Ovary (tissue), 9 donors: ENCODE measurements around the gene NR0B2. TPM values are rescaled to one million over a fixed set of nuclear protein-coding genes. Genes with fewer than 3 reads are reported as not detected.

ENCODE experiments used
- DNase-seq, 5 donors: peaks; one replicate each; pipeline ENCODE4 v3.0.0-alpha.2; 2019 to 2020
- H3K27ac ChIP-seq, 2 donors: fragments of 200-600 bp; one replicate each; pipeline versions ENCODE4 v1.5.1 to v1.8.0; 2019 to 2022
- H3K27me3 ChIP-seq: fragments of 200-600 bp; one replicate; pipeline ENCODE4 v1.8.0; 2022
- H3K36me3 ChIP-seq: fragments of 200-600 bp; sonication (generic); one replicate; pipeline ENCODE4 v1.5.1; 2019
- H3K4me1 ChIP-seq: one replicate; pipeline ENCODE4 v1.8.1; 2013; ENCODE audit warnings: mild to moderate bottlenecking, moderate library complexity; ENCODE audit not compliant: insufficient read depth
- H3K4me3 ChIP-seq: fragments of 200-600 bp; sonication (generic); one replicate; pipeline ENCODE4 v1.5.1; 2017
- H3K9me3 ChIP-seq, 2 donors: fragments of 200-600 bp in 1 of 2; sonication (generic) in 1 of 2; one replicate each; pipeline versions ENCODE4 v1.5.1 to v1.8.1; 2013 to 2019; ENCODE audit warnings: mild to moderate bottlenecking in 1 of 2, moderate library complexity in 1 of 2
- EP300 ChIP-seq: sonication (generic); formaldehyde crosslinking; IDR thresholded peaks from one replicate; pipeline ENCODE4 v1.6.1; 2017; ENCODE audit warnings: antibody characterized with exemption
- POLR2A ChIP-seq: fragments of 450-650 bp; IDR thresholded peaks from one replicate; pipeline ENCODE4 v1.6.1; 2017; ENCODE audit warnings: antibody characterized with exemption, mild to moderate bottlenecking, moderate library complexity
- WGBS, 3 donors: extraction: QIAGEN DNeasy Blood & Tissue Kit in 1 of 3; methylation state at CpG; one replicate each; pipeline versions ENCODE4 v1.1.5 to v1.1.7; 2013 to 2017; 5-methylcytosine and 5-hydroxymethylcytosine counted together
- intact Hi-C, 4 donors: fragments of 100-400 bp; cut with DNase I; formaldehyde crosslinking; loops; one replicate each; pipeline versions ENCODE4 v1.11.0 to v1.15.1; 2022 to 2023
- polyA plus RNA-seq, 2 donors: library from polyadenylated mRNA; stranded (reverse); fragments of 200-250 nt in 1 of 2; fragments of 350-450 nt in 1 of 2; fragmentation: Illumina TruSeq in 1 of 2; extraction: RNeasy Lipid Tissue Mini Kit (QIAGEN cat#74804) in 1 of 2; gene quantifications; one replicate each; pipeline ENCODE4 v1.2.3, GENCODE V29; 2013 to 2014
- total RNA-seq, 7 donors: library from RNA; depleted of rRNA in 2 of 7; stranded (reverse); fragments of >200 nt in 2 of 7; fragmentation: NEBNext Ultra II Directional in 3 of 7; extraction: Animal tissue kit (Norgen Biotek cat#: 25700) in 3 of 7; gene quantifications; one replicate each; pipeline versions ENCODE4 v1.1.0 to v1.2.4, GENCODE V29; 2016 to 2023
- TF ChIP-seq, protein P1 (sequence below), 3 donors: fragments of 450-650 bp in 2 of 3; fragments of 200-600 bp in 1 of 3; IDR thresholded peaks; one replicate each; pipeline versions ENCODE4 v1.5.1 to v1.8.0; 2016 to 2022; ENCODE audit warnings: antibody characterized with exemption in 3 of 3, mild to moderate bottlenecking in 1 of 3
- donor health status: DM: no; HTN: no; CAD: no; lungs with moderate emphysema.
- donor health status: DM: no; HTN: no; CAD: no.
- donor health status: Bipolar disorder and iron deficiency.
- donor health status: DM: yes; HTN: yes; CAD: no.
- donor health status: DM: no; HTN: no; CAD: no.
- donor health status: DM: yes; HTN: yes; CAD: no.

The NR0B2 gene
- total and polyA plus RNA-seq, 9 donors = 0.18 TPM; not detected in 7

- intact Hi-C loops = no loop called here
- Histone ChIP-seq H3K27ac (no peak overlapping the region), H3K9me3 (no peaks in the 10 kb centered on the region), H3K4me3 (no peak overlapping the region), H3K36me3 (no peaks in the 10 kb centered on the region), H3K4me1 (peaks cover 5% of the 10 kb centered on the region), H3K27me3 (no peaks in the 10 kb centered on the region)
- no peak for DNase-seq
- TF ChIP-seq POLR2A = no peak
- TF ChIP-seq, protein P1, sequence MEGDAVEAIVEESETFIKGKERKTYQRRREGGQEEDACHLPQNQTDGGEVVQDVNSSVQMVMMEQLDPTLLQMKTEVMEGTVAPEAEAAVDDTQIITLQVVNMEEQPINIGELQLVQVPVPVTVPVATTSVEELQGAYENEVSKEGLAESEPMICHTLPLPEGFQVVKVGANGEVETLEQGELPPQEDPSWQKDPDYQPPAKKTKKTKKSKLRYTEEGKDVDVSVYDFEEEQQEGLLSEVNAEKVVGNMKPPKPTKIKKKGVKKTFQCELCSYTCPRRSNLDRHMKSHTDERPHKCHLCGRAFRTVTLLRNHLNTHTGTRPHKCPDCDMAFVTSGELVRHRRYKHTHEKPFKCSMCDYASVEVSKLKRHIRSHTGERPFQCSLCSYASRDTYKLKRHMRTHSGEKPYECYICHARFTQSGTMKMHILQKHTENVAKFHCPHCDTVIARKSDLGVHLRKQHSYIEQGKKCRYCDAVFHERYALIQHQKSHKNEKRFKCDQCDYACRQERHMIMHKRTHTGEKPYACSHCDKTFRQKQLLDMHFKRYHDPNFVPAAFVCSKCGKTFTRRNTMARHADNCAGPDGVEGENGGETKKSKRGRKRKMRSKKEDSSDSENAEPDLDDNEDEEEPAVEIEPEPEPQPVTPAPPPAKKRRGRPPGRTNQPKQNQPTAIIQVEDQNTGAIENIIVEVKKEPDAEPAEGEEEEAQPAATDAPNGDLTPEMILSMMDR (IDR thresholded peaks at IDR 0.05) = no peak
- no peak for TF ChIP-seq EP300
- 92 to 95% (median 93%) methylated on average over 12 of the region's 12 CpGs for WGBS, 3 donors
Measured at GRCh38 chr1:26942656-26943055, 28.9 kb upstream of the NR0B2 start.

DNA sequence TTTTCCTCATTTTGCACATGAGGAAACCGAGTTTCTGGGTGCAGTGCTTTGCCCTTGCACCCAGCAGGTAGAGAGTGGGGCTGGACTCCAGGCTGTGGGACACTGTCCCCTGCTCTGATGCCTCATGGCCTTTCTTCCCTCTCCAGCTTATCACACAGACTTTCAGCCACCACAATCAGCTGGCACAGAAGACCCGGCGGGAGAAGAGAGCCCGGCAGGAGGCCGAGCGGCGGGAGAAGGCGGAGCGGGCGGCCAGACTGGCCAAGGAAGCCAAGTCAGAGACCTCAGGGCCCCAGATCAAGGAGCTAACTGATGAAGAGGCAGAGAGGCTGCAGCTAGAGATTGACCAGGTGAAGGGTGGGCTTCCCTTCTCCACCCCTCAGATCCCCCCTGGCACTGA is 27.5 kb upstream of the NR0B2 start:
- WGBS, 3 donors = 94 to 95% (median 95%) methylated on average over 10 of the region's 10 CpGs
- Histone ChIP-seq H3K27me3 (no peaks in the 10 kb centered on the region), H3K36me3 (no peaks in the 10 kb centered on the region), H3K27ac (no peak overlapping the region), H3K4me1 (peaks cover 5% of the 10 kb centered on the region), H3K9me3 (no peaks in the 10 kb centered on the region), H3K4me3 (no peak overlapping the region)
- no peak for DNase-seq
- intact Hi-C loops = no loop called here
- TF ChIP-seq POLR2A = no peak
- TF ChIP-seq, protein P1 (IDR thresholded peaks at IDR 0.05) = no peak
- no peak for TF ChIP-seq EP300

- Histone ChIP-seq H3K4me3 (no peak overlapping the region), H3K36me3 (no peaks in the 10 kb centered on the region), H3K27me3 (no peaks in the 10 kb centered on the region), H3K27ac (no peak overlapping the region), H3K9me3 (no peaks in the 10 kb centered on the region), H3K4me1 (peaks cover 5% of the 10 kb centered on the region)
- 82 to 100% (median 91%) methylated on average over 2 of the region's 2 CpGs for WGBS, 3 donors
- TF ChIP-seq, protein P1 (IDR thresholded peaks at IDR 0.05) = no peak
- no peak for TF ChIP-seq EP300
- TF ChIP-seq POLR2A = no peak
- no peak for DNase-seq
- intact Hi-C loops = no loop called here
Measured at GRCh38 chr1:26938659-26939025, 24.9 kb upstream of the NR0B2 start.

- H3K27ac ChIP-seq = no peak overlapping the region
- TF ChIP-seq, protein P1 (IDR thresholded peaks at IDR 0.05) = no peak
- no peak for TF ChIP-seq POLR2A
- no peak for TF ChIP-seq EP300
- H3K4me1 ChIP-seq = peaks cover 5% of the 10 kb centered on the region
- WGBS, 3 donors = 66 to 78% (median 68%) methylated on average over 4 of the region's 4 CpGs
- no peaks in the 10 kb centered on the region for H3K27me3 ChIP-seq
- no peaks in the 10 kb centered on the region for H3K9me3 ChIP-seq
- H3K4me3 ChIP-seq = no peak overlapping the region
- H3K36me3 ChIP-seq = no peaks in the 10 kb centered on the region
- DNase-seq = no peak
- intact Hi-C loops = no loop called here
Measured at GRCh38 chr1:26938004-26938658, 24.4 kb upstream of the NR0B2 start.
